Ramos (cell line): ENCODE results near the gene GALNT17.

Experiments used
- in situ Hi-C: fragments of 300-500 bp; cut with MboI; formaldehyde crosslinking; loops from one replicate; pipeline ENCODE4 v1.14.3; 2022; ENCODE audit warnings: low sequenced_read_pairs; ENCODE audit not compliant: unreplicated experiment

Gene GALNT17

DNA sequence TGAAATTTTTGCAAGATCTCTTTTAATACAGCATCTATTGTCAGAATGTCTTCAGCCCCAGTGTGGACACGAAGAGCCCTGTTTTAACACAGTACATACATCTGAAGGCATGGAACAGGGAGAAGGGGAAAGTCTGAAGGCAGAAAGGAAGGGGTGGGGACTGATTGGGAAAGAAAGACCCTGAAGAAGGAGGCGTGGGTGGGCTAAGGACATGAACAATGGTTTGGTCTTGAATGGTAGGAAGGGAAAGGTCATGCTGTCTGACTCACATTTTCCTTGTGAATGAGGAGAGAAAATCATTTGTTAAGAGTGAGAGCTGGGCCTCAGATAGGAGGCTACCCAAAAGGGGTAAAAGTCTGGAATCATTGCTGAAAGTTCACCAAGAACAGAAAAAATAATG, 297.1 kb downstream of the GALNT17 start:
- in situ Hi-C loops = no loop called here

GRCh38 chr7:71430246-71430645, 298.3 kb downstream of the GALNT17 start:
- in situ Hi-C loops = no loop called here

DNA sequence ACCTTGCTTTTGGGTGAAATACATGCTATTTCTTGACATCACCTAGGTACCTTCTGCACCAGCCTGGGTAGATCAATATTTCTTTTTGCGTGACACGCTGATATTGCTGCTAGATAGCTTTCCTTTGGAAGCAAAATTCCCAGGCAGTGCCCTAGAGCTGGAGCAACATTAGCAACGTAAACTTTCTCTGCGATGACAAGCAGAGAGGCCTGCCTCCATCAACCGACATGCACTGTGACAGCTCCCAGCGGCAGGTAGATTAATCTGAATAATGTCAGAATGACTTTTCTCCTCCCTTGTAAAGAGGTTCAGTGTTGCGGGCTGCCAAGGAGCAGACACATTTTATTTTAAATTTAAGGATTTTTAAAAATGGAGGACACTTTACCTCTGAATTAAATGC, 307.4 kb downstream of the GALNT17 start:
- in situ Hi-C loops = no loop called here

DNA sequence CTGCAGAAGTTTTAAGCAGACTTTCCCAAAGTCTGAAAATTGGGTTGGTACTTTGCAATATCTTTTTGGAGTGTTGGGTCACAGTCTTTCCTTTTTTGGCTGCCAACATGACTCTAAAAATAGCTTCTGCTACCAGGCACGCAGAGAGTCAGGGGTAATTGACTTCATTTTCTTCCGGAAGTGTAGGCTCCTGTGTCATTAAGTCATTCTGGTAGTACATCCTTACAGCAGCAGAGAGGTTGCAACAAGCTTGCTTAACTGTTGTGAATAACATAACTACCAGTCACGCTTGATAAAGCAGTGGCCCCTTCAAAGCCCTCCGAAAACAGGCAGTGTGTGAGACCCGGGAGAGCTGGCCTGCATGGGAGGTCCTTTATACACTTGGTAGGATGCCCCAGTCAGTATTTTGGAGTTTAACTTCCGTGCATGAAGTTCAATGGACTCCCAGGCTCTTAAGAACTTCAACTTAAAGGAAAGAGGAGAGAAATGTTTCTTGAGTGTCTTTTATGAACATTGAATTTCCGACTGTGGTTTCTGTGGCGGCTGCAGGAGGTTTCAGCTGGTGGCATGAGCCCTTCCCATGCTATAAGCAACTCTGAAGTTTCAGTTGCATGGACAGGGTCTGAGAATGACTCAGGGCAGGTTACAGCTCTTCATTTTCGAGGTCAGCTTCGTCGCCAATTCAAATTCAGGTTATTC, 310.7 kb downstream of the GALNT17 start:
- in situ Hi-C loops = no loop called here

- in situ Hi-C loops = no loop called here
Observed at GRCh38 chr7:71443191-71443530, 311.2 kb downstream of the GALNT17 start.

- in situ Hi-C loops = no loop called here
Observed at GRCh38 chr7:71444130-71444529, 312.2 kb downstream of the GALNT17 start.

- in situ Hi-C loops = no loop called here
Observed at GRCh38 chr7:71453630-71454029, 321.7 kb downstream of the GALNT17 start.

DNA sequence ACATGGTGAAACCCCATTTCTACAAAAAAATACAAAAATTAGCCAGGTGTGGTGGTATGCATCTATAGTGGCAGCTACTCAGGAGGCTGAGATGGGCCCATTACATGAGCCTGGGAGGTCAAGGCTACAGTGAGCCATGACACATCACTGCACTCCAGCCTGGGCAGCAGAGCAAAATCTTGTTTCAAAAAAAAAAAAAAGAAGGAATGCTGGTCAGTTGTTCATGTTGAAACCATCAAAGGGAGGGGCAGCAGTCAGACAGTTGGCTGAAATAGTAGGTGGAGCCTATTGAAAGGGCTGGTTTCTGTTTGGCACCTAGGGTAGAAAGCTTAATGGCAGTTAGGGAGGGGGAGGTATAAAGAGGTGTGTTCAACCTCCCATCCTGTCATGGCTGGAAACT, 323.0 kb downstream of the GALNT17 start:
- in situ Hi-C loops = no loop called here

GRCh38 chr7:71457021-71457420, 325.1 kb downstream of the GALNT17 start:
- in situ Hi-C loops = no loop called here

DNA sequence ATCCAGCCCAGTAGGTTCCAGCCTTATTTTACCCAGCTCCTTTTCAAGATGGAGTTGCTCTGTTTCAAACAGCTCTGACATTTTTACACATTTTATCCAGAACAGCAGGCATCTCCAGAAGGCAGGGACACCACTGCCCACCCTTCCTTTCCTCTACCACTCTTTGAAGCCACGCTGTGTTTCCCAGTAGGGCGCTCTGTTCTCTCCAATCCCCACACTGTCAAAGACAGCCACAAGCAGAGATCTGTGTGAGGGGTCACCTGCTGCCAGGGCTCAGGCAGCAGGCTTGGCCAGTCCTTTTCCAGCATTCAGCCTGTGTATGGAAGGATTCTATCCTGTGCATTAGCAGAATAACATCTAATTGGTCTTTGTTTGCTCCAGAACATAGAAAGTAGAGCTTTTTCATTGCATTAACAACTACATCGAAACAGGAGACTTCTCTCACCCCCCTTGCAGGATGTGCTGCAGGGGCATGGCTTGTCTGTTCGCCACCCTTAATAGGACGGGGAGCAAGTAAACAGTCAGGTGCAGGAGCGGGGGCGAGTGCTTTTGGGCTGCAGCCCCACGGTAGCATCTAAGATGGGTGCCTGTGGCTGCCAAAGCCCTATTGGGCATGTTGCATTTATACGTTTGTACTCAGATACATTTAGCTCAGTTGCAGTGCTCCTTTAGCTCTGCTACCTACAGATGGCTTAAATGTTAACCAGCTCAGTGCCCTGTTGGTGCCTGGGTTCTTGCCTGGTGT, 326.1 kb downstream of the GALNT17 start:
- in situ Hi-C loops = no loop called here

GRCh38 chr7:71459132-71459531, 327.2 kb downstream of the GALNT17 start:
- in situ Hi-C loops = no loop called here

DNA sequence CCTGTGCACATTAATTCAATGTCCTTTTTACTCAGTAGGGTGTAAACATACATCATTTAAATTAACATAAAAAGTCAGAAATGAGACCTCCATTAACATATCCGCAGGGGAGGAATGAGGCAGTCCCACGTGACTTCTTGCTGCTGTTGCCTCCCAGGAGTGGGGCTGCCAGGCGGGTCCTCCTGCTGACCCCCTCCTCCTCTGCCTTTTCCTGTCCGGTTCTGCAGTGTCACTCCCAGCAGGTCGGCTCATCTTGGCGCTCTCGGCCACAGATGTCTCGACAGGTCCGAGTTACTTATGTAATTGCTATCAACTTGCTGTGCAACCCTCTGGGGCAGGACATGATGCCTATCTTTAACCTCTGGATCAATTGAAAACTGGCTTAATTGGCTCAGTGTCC, 329.6 kb downstream of the GALNT17 start:
- in situ Hi-C loops = no loop called here

DNA sequence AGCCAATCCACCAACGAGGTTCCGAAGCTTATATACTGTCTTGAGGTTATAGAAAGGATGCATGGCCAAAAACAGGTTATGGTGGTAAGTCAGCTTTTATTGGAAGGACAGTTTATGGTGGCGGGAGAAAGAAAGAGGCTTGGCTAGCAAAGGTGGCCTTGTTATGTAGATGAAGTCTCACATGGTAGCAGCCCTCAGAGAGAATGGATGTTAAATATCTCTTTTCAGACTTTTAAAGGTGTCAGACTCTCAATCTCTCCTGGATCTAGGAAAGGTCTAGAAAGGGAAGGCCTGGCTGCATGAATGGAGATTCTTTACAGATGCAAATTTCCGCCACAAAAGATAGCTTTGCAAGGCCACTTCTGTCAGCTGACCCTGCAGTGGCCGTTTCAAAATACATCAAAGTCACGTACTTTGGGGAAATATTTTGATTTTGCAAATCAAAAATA, 333.8 kb downstream of the GALNT17 start:
- in situ Hi-C loops = no loop called here

DNA sequence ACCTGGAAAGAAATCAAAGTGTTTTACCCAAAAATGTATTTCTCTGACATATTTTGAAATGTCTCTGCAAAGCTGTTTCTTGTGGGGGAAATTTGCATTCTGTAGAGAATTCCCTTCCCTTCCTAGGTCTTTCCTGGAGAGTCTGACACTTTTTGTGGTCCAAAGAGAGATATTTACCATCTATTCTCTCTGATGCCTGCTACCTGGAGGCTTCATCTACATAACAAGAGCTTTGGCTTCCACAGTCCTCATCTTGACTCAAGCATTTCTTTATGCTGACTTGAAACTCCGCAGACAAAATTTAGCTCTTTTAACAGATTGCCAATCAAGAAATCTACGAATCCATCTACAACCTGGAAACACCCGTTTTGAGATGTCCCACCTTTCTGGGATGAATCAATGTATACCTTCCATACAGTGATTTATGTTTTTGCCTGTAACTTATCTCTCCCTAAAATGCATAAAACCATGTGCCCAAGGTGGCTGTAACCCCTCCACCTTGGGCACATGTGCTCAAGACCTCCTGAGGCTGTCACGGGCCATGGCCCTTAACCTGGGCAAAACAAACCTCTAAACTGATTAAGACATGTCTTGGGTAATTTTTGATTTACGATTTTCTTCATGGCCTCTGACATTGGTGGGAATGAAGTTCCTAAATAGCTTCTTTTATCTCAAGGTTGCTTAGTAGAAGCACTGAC, 334.7 kb downstream of the GALNT17 start:
- in situ Hi-C loops = no loop called here

- in situ Hi-C loops = no loop called here
Observed at GRCh38 chr7:71470326-71470725, 338.4 kb downstream of the GALNT17 start.

DNA sequence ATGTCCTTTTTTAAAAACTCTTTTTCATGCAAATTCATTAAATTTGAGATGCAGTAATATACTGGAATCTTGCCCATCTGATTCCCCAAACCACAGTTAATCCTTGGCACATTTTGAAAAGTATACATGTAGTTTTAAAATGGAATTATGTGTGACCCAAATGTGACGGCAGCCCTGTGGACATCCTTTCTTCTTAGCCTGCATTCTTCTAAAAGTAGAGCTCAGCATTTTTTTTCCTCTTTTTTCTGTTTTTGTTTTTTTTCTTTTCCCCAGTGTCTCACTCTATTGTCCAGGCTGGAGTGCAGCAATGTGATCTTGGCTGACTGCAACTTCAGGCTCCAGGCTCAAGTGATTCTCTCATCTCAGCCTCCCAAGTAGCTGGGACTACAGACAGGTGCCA, 338.9 kb downstream of the GALNT17 start:
- in situ Hi-C loops = no loop called here

DNA sequence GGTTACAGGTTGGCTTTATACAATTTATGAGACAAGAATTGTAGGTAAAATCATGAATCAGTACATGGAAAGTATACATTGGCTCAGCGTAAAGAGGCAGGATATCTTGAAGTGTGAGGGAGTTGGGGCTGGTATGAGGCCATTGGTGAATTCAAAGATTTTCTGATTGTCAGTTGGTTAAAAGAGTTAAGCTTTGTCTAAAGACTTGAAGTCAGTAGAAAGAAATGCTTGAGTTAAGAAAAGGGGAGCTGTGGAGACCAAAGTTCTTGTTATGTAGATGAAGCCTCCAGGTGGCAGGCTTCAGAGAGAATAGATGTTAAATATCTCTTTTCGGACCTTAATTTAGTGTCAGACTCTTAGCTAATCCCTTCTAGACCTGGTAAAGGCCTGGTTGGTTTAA, 341.0 kb downstream of the GALNT17 start:
- in situ Hi-C loops = no loop called here

GRCh38 chr7:71473366-71473967, 341.5 kb downstream of the GALNT17 start:
- in situ Hi-C loops = no loop called here

- in situ Hi-C loops = no loop called here
Observed at GRCh38 chr7:71477441-71477840, 345.5 kb downstream of the GALNT17 start.

- in situ Hi-C loops = no loop called here
Observed at GRCh38 chr7:71479231-71479630, 347.3 kb downstream of the GALNT17 start.

GRCh38 chr7:71480791-71481190, 348.8 kb downstream of the GALNT17 start:
- in situ Hi-C loops = no loop called here
